Panc1 (cell line): ENCODE results near the gene MPC1. TPM values are rescaled to one million over a fixed set of nuclear protein-coding genes. Genes with fewer than 3 reads are reported as not detected.
"Not testable (repeated sequence)": the region's sequence is repeated elsewhere in the genome, so short reads cannot be mapped to it uniquely, and the experiment has no call there.

Experiments used
- ATAC-seq: fragments of 200-7000 bp; cut with Tn5 transposase; 2 replicates; pipeline ENCODE4 v1.9.1; 2020; ENCODE audit warnings: mild to moderate bottlenecking, moderate library complexity
- BruUV-seq: library from RNA; stranded (reverse); fragments of 400-500 nt; replicated peaks from 2 replicates; lab custom pipeline; 2021; lab: Mats Ljungman, UMichigan
- CTCF ChIA-PET: fragments of 300-600 bp; sonication (Branson Sonifier 250); formaldehyde crosslinking; loops from one replicate; lab custom pipeline; 2022; ENCODE audit warnings: antibody characterized with exemption; lab: Charles Lee
- POLR2A ChIA-PET: fragments of 300-600 bp; sonication (Branson Sonifier 250); formaldehyde crosslinking; loops from one replicate; lab custom pipeline; 2022; ENCODE audit warnings: antibody characterized with exemption; lab: Charles Lee
- DNase-seq: peaks from one replicate; pipeline ENCODE4 v3.0.0-alpha.2; 2010; ENCODE audit warnings: low read depth, low spot score
- H3K27ac ChIP-seq: 2 replicates; pipeline ENCODE4 v1.5.1; 2011; ENCODE audit warnings: mild to moderate bottlenecking, low read length, inconsistent platforms
- H3K27me3 ChIP-seq: fragments of 200-500 bp; sonication (Bioruptor generic); 2 replicates; pipeline ENCODE4 v1.6.0; 2014; ENCODE audit warnings: low read length, inconsistent platforms; ENCODE audit not compliant: control insufficient read depth, insufficient read depth
- H3K36me3 ChIP-seq: fragments of 200-500 bp; sonication (Bioruptor generic); 2 replicates; pipeline ENCODE4 v1.5.1; 2014; ENCODE audit warnings: inconsistent platforms, mild to moderate bottlenecking, low read length, moderate library complexity; ENCODE audit not compliant: control insufficient read depth, insufficient read depth
- H3K4me1 ChIP-seq: 2 replicates; pipeline ENCODE4 v1.5.1; 2011; ENCODE audit warnings: inconsistent platforms, mild to moderate bottlenecking, low read length, moderate library complexity; ENCODE audit not compliant: control insufficient read depth, insufficient read depth
- H3K4me3 ChIP-seq, 2 experiments: 2 replicates each; pipeline ENCODE4 v1.5.1; 2011 to 2012; ENCODE audit warnings: low read depth in 2 of 2, low read length in 2 of 2, mild to moderate bottlenecking in 2 of 2, inconsistent platforms in 1 of 2, moderate library complexity in 1 of 2
- H3K9me3 ChIP-seq: fragments of 200-500 bp; sonication (Bioruptor generic); 2 replicates; pipeline ENCODE4 v1.5.1; 2014; ENCODE audit warnings: low read depth, mild to moderate bottlenecking, inconsistent platforms, low read length, moderate library complexity; ENCODE audit not compliant: control insufficient read depth, insufficient read depth
- CTCF ChIP-seq: fragments of 450-650 bp; IDR thresholded peaks from 2 replicates; pipeline ENCODE4 v1.5.1; 2017; ENCODE audit warnings: mild to moderate bottlenecking
- POLR2AphosphoS5 ChIP-seq: IDR thresholded peaks from 2 replicates; pipeline ENCODE4 v1.6.1; 2012; ENCODE audit warnings: mild to moderate bottlenecking, low read depth, low read length, moderate library complexity
- REST ChIP-seq, 2 experiments: IDR thresholded peaks; 2 replicates each; pipeline ENCODE4 v1.6.1; 2011 to 2012; ENCODE audit warnings: low read depth in 2 of 2, control low read depth in 1 of 2, low read length in 1 of 2, mild to moderate bottlenecking in 1 of 2, moderate library complexity in 1 of 2; ENCODE audit not compliant: insufficient read depth in 1 of 2
- SIN3A ChIP-seq: IDR thresholded peaks from 2 replicates; pipeline ENCODE4 v1.6.1; 2012; ENCODE audit warnings: low read depth, mild to moderate bottlenecking, low read length, moderate library complexity, borderline replicate concordance; ENCODE audit not compliant: insufficient read depth
- TCF7L2 ChIP-seq: IDR thresholded peaks from 2 replicates; pipeline ENCODE4 v1.6.1; 2011; ENCODE audit warnings: mild to moderate bottlenecking, low read depth, low read length, inconsistent platforms
- in situ Hi-C: cut with HindIII; loops from 2 replicates; pipeline ENCODE4 v1.10.0; 2016; ENCODE audit warnings: low sequenced_read_pairs, low pct_unique_long_range_greater_than_20kb
- intact Hi-C: fragments of 100-400 bp; cut with micrococcal nuclease; formaldehyde crosslinking; loops from one replicate; pipeline ENCODE4 v1.10.0; 2022; ENCODE audit not compliant: unreplicated experiment
- total RNA-seq: library from RNA; stranded (reverse); gene quantifications from one replicate; pipeline ENCODE4 v1.2.1, GENCODE V29; 2021; ENCODE audit not compliant: unreplicated experiment

Gene MPC1
- total RNA-seq, 1 experiment from 2014 or later = 7.0 TPM

- H3K4me3 ChIP-seq = peak overlapping the region; percentile 65 to 93
- DNase-seq, H3K36me3 ChIP-seq, BruUV-seq, CTCF ChIA-PET, H3K9me3 ChIP-seq, ATAC-seq, in situ Hi-C loops, POLR2A ChIA-PET, H3K4me1 ChIP-seq, H3K27me3 ChIP-seq: not testable (repeated sequence)
- H3K27ac ChIP-seq = peak overlapping the region; percentile 62
- intact Hi-C loops = loop anchor here (5.0 kb wide), 2 partner anchors 42 to 107 kb away; partner anchors contain the start of gene SFT2D1
These were observed 1.1 kb upstream of the MPC1 start for GRCh38 chr6:166383802-166384363.

GRCh38 chr6:166382500-166382932, 224 bp downstream of the MPC1 start:
- no TSS peak for BruUV-seq
- Histone ChIP-seq H3K27ac (no peak overlapping the region), H3K9me3 (no peaks in the 10 kb centered on the region), H3K4me3 (peak overlapping the region; percentile 65 to 93), H3K4me1 (no peaks in the 10 kb centered on the region), H3K27me3 (no peaks in the 10 kb centered on the region; the same call in 1 of the 2 replicates), H3K36me3 (no peaks in the 10 kb centered on the region)
- ATAC-seq (peak; percentile 28), DNase-seq (no peak)
- ChIA-PET POLR2A (no interaction called here), CTCF (no interaction called here)
- in situ Hi-C loops = no loop called here
- intact Hi-C loops = loop anchor here (5.0 kb wide), 2 partner anchors 40 to 105 kb away; partner anchors contain the start of gene SFT2D1
- TF ChIP-seq TCF7L2 (no peak), CTCF (no peak), REST (IDR thresholded peaks at IDR 0.05; ENCODE audit: insufficient read depth in 1 of 2, low read depth in 2 of 2, low read length in 1 of 2) (no peak), SIN3A (no peak), POLR2AphosphoS5 (no peak)
